OCI-LY1 (cell line): ENCODE data around the gene SHROOM2.

Experiments
- H2AFZ ChIP-seq: fragments of 200-600 bp; sonication (generic), shearing (Covaris generic); 2 replicates; pipeline ENCODE4 v1.6.0; 2014; ENCODE audit warnings: antibody characterized with exemption, mild to moderate bottlenecking, low read length
- H3F3A ChIP-seq: fragments of 200-600 bp; sonication (generic), shearing (Covaris generic); 2 replicates; pipeline ENCODE4 v1.6.0; 2014; ENCODE audit warnings: mild to moderate bottlenecking, antibody characterized with exemption, low read length, moderate library complexity; ENCODE audit not compliant: insufficient read depth
- H3K27ac ChIP-seq: fragments of 200-600 bp; sonication (generic); 2 replicates; pipeline ENCODE4 v1.5.1; 2014; ENCODE audit warnings: low read length, mixed run types, mild to moderate bottlenecking, low read depth; ENCODE audit not compliant: poor library complexity, severe bottlenecking
- H3K27me3 ChIP-seq: fragments of 200-600 bp; sonication (generic); 2 replicates; pipeline ENCODE4 v1.6.0; 2014; ENCODE audit warnings: antibody characterized with exemption, mild to moderate bottlenecking, low read length, moderate library complexity; ENCODE audit not compliant: insufficient read depth
- H3K36me3 ChIP-seq: fragments of 200-600 bp; sonication (generic); 2 replicates; pipeline ENCODE4 v1.6.1; 2014; ENCODE audit warnings: mild to moderate bottlenecking, antibody characterized with exemption, low read length, moderate library complexity, mixed read lengths; ENCODE audit not compliant: insufficient read depth
- H3K4me1 ChIP-seq: fragments of 200-600 bp; sonication (generic); 2 replicates; pipeline ENCODE4 v1.5.1; 2014; ENCODE audit warnings: mild to moderate bottlenecking, low read length, moderate library complexity; ENCODE audit not compliant: insufficient read depth, severe bottlenecking
- H3K4me2 ChIP-seq: fragments of 200-600 bp; sonication (generic), shearing (Covaris generic); 2 replicates; pipeline ENCODE4 v1.6.1; 2014; ENCODE audit warnings: low read length
- H3K4me3 ChIP-seq: fragments of 200-600 bp; sonication (generic); 2 replicates; pipeline ENCODE4 v1.5.1; 2014; ENCODE audit warnings: low read length, low read depth, mild to moderate bottlenecking, mixed read lengths; ENCODE audit not compliant: poor library complexity, severe bottlenecking
- H3K79me2 ChIP-seq: fragments of 200-600 bp; shearing (Covaris generic); 2 replicates; pipeline ENCODE4 v1.6.1; 2016; ENCODE audit warnings: mixed run types, low read length, mixed read lengths; ENCODE audit not compliant: insufficient read depth
- H3K9ac ChIP-seq: fragments of 200-600 bp; sonication (generic), shearing (Covaris generic); 2 replicates; pipeline ENCODE4 v1.6.1; 2014; ENCODE audit warnings: mild to moderate bottlenecking, low read length, mixed read lengths
- H3K9me2 ChIP-seq: fragments of 200-600 bp; sonication (generic), shearing (Covaris generic); 2 replicates; pipeline ENCODE4 v1.6.1; 2014; ENCODE audit warnings: low read depth, mild to moderate bottlenecking, low read length, mixed read lengths
- H3K9me3 ChIP-seq: fragments of 200-600 bp; shearing (Covaris generic); 2 replicates; pipeline ENCODE4 v1.6.1; 2014; ENCODE audit warnings: low read length, mixed read lengths
- H4K20me1 ChIP-seq: fragments of 200-600 bp; sonication (generic), shearing (Covaris generic); 2 replicates; pipeline ENCODE4 v1.6.0; 2016; ENCODE audit warnings: mild to moderate bottlenecking, low read length; ENCODE audit not compliant: insufficient read depth
- EZH2 ChIP-seq: fragments of 200-600 bp; sonication (generic), shearing (Covaris generic); IDR thresholded peaks from 2 replicates; pipeline ENCODE4 v1.8.0; 2017; ENCODE audit warnings: borderline replicate concordance, mixed run types, mild to moderate bottlenecking, antibody characterized with exemption, low read length, moderate library complexity, mixed read lengths
- TF ChIP-seq, protein P1 (sequence below): fragments of 200-600 bp; sonication (generic), shearing (Covaris generic); IDR thresholded peaks from 2 replicates; pipeline ENCODE4 v1.5.1; 2017; ENCODE audit warnings: mild to moderate bottlenecking, antibody characterized with exemption, low read length, moderate library complexity, mixed read lengths

Gene SHROOM2

DNA sequence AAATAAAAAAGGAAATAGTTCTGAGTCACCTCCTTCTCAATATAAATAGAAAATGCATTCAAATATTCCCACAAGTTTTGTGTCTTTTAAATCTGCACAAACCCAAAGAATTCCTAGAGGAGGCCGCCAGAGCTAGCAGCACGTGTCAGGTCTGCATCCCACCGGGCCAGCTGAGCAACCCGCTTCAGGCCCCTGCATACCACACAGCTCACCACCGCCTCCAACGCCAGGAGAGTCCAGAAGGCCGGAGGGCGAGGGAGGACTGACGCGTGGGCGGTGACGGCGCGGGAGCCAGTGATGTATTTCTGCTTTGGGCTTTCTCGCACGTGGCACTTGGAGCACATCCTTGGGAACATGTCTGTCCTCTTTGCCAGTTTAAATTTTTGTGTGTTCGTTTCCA is 119.1 kb downstream of the SHROOM2 start:
- Histone ChIP-seq H3K4me3 (no peak overlapping the region), H3K27me3 (no peaks in the 10 kb centered on the region), H3K9me3 (no peaks in the 10 kb centered on the region), H3K36me3 (no peaks in the 10 kb centered on the region), H3K4me1 (no peaks in the 10 kb centered on the region), H3K4me2 (no peak overlapping the region), H3F3A (no peaks in the 10 kb centered on the region), H3K27ac (no peak overlapping the region), H3K9me2 (no peaks in the 10 kb centered on the region), H4K20me1 (no peaks in the 10 kb centered on the region), H3K9ac (no peak overlapping the region), H2AFZ (no peak overlapping the region), H3K79me2 (no peaks in the 10 kb centered on the region)
- TF ChIP-seq EZH2: no peak
- TF ChIP-seq, protein P1, sequence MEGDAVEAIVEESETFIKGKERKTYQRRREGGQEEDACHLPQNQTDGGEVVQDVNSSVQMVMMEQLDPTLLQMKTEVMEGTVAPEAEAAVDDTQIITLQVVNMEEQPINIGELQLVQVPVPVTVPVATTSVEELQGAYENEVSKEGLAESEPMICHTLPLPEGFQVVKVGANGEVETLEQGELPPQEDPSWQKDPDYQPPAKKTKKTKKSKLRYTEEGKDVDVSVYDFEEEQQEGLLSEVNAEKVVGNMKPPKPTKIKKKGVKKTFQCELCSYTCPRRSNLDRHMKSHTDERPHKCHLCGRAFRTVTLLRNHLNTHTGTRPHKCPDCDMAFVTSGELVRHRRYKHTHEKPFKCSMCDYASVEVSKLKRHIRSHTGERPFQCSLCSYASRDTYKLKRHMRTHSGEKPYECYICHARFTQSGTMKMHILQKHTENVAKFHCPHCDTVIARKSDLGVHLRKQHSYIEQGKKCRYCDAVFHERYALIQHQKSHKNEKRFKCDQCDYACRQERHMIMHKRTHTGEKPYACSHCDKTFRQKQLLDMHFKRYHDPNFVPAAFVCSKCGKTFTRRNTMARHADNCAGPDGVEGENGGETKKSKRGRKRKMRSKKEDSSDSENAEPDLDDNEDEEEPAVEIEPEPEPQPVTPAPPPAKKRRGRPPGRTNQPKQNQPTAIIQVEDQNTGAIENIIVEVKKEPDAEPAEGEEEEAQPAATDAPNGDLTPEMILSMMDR: no peak

DNA sequence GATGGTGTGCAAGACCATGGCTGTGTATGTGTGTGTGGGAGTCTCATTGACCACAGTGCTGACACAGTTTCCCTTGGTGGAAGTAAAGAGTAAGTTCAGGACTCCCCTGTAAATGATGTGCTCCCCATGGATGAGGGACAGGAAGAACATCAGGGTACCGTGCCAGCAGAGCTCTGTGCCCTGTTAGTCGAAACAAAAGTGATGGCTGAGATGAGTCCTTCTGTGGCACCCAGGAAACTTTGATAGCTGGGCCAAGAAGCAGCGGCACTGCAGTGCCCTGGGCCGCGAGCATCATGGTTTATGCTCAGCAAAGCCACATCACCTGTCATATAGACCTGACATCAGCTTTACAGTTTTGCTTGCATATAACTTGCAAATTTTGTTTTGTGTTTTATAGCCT is 119.5 kb downstream of the SHROOM2 start:
- no peaks in the 10 kb centered on the region for H3F3A ChIP-seq
- H4K20me1 ChIP-seq: no peaks in the 10 kb centered on the region
- no peaks in the 10 kb centered on the region for H3K79me2 ChIP-seq
- H3K27ac ChIP-seq: no peak overlapping the region
- TF ChIP-seq, protein P1: no peak
- no peak for TF ChIP-seq EZH2
- no peak overlapping the region for H2AFZ ChIP-seq
- no peak overlapping the region for H3K4me3 ChIP-seq
- H3K36me3 ChIP-seq: no peaks in the 10 kb centered on the region
- H3K9me3 ChIP-seq: no peaks in the 10 kb centered on the region
- no peak overlapping the region for H3K4me2 ChIP-seq
- H3K4me1 ChIP-seq: no peaks in the 10 kb centered on the region
- no peaks in the 10 kb centered on the region for H3K27me3 ChIP-seq
- no peaks in the 10 kb centered on the region for H3K9me2 ChIP-seq
- no peak overlapping the region for H3K9ac ChIP-seq

DNA sequence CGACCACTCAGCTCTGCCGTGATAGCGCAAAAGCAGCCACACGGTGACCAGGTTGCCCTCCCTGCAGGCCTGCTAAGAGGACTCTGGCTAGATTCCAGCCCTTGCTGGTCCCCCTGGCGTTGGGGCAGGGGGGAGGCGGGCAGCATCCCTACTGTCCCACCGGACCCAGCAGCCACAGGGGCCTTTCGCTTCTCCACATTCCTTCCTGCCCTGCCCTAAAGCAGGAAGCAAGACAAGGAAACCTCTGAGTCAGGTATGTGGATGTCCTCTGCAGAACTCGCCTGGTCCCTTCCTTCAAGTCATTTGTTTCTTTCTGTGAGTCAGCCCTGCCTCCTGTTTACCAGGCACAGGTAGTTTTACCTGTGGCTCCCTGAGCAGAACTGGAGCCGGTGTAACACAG is 120.7 kb downstream of the SHROOM2 start:
- Histone ChIP-seq H3K4me1 (no peaks in the 10 kb centered on the region), H4K20me1 (no peaks in the 10 kb centered on the region), H3K9me3 (no peaks in the 10 kb centered on the region), H2AFZ (no peak overlapping the region), H3K79me2 (no peaks in the 10 kb centered on the region), H3K36me3 (no peaks in the 10 kb centered on the region), H3F3A (no peaks in the 10 kb centered on the region), H3K9ac (no peak overlapping the region), H3K9me2 (no peaks in the 10 kb centered on the region), H3K4me2 (no peak overlapping the region), H3K27ac (no peak overlapping the region), H3K27me3 (no peaks in the 10 kb centered on the region), H3K4me3 (no peak overlapping the region)
- no peak for TF ChIP-seq EZH2
- TF ChIP-seq, protein P1: no peak
